Measurements from ENCODE around the gene LRP1B.

DNA sequence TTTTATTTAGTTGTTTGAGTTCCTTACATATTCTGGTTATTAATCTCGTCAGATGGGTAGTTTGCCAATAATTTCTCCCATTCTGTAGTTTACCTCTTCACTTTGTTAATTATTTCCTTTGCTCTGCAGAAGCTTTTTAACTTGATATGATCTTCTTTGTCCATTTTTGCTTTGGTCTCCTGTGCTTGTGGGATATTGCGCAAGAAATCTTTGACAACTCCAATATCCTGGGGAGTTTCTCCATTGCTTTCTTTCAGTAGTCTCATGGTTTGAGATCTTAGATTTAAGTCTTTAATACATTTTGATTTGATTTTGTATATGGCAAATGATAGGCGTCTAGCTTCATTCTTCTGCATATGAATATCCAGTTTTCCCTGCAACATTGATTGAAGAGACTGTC lies 389.2 kb downstream of the LRP1B start:
- TF ChIP-seq, protein P1, sequence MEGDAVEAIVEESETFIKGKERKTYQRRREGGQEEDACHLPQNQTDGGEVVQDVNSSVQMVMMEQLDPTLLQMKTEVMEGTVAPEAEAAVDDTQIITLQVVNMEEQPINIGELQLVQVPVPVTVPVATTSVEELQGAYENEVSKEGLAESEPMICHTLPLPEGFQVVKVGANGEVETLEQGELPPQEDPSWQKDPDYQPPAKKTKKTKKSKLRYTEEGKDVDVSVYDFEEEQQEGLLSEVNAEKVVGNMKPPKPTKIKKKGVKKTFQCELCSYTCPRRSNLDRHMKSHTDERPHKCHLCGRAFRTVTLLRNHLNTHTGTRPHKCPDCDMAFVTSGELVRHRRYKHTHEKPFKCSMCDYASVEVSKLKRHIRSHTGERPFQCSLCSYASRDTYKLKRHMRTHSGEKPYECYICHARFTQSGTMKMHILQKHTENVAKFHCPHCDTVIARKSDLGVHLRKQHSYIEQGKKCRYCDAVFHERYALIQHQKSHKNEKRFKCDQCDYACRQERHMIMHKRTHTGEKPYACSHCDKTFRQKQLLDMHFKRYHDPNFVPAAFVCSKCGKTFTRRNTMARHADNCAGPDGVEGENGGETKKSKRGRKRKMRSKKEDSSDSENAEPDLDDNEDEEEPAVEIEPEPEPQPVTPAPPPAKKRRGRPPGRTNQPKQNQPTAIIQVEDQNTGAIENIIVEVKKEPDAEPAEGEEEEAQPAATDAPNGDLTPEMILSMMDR (IDR thresholded peaks at IDR 0.05): no peak
- no peak for TF ChIP-seq POLR2A (IDR thresholded peaks at IDR 0.05)

Data from right lobe of liver (tissue), 4 donors.